HG03521 (cell line): ENCODE measurements around the gene ERAP2.
A peak's percentile ranks its signal among the peaks of the same experiment; 100 is the strongest.
"Not testable (repeated sequence)": the region's sequence is repeated elsewhere in the genome, so short reads cannot be mapped to it uniquely, and the experiment has no call there.

Experiments used
- ATAC-seq: cut with Tn5 transposase; IDR thresholded peaks from one replicate; pipeline ENCODE4 v1.9.1; 2021; ENCODE audit warnings: mild to moderate bottlenecking, moderate library complexity; ENCODE audit not compliant: unreplicated experiment

The ERAP2 gene

GRCh38 chr5:96931037-96931436, 54.7 kb downstream of the ERAP2 start:
- ATAC-seq: not testable (repeated sequence)

- no peak for ATAC-seq
Measured at GRCh38 chr5:96931605-96932004, 55.3 kb downstream of the ERAP2 start.

GRCh38 chr5:96932026-96932425, 55.7 kb downstream of the ERAP2 start:
- no peak for ATAC-seq

GRCh38 chr5:96933764-96934707, 57.7 kb downstream of the ERAP2 start:
- ATAC-seq: no peak

GRCh38 chr5:96934708-96935558, 58.6 kb downstream of the ERAP2 start:
- ATAC-seq: peak; percentile 60

GRCh38 chr5:96935559-96936430, 59.5 kb downstream of the ERAP2 start, which contains the start of gene LNPEP:
Gene LNPEP, plus strand, starts transcription at chr5:96936080. Its CDS starts 76 bp downstream, at chr5:96936156.
- peak; percentile 37 for ATAC-seq

GRCh38 chr5:96936431-96937320, 60.4 kb downstream of the ERAP2 start:
- ATAC-seq: peak; percentile 27

GRCh38 chr5:96940586-96940985, 64.3 kb downstream of the ERAP2 start:
- no peak for ATAC-seq

GRCh38 chr5:96941140-96941539, 64.8 kb downstream of the ERAP2 start:
- ATAC-seq: no peak

- no peak for ATAC-seq
Measured at GRCh38 chr5:96942078-96942477, 65.8 kb downstream of the ERAP2 start.

- ATAC-seq: no peak
Measured at GRCh38 chr5:96942911-96943310, 66.6 kb downstream of the ERAP2 start.

GRCh38 chr5:96943799-96944198, 67.5 kb downstream of the ERAP2 start:
- no peak for ATAC-seq

- no peak for ATAC-seq
Measured at GRCh38 chr5:96945144-96945897, 69.0 kb downstream of the ERAP2 start.

GRCh38 chr5:96946381-96946780, 70.1 kb downstream of the ERAP2 start:
- ATAC-seq: no peak

- no peak for ATAC-seq
Measured at GRCh38 chr5:96952118-96952750, 75.9 kb downstream of the ERAP2 start.

- ATAC-seq: no peak
Measured at GRCh38 chr5:96952974-96953730, 76.9 kb downstream of the ERAP2 start.

- peak; percentile 41 for ATAC-seq
Measured at GRCh38 chr5:96957254-96958049, 81.2 kb downstream of the ERAP2 start.
